Astrocyte of the cerebellum (primary cell): ENCODE results near the gene RNF167.

Experiments used
- DNase-seq: peaks from one replicate; pipeline ENCODE4 v3.0.0-alpha.2; 2011; ENCODE audit warnings: low read depth
- H3K4me3 ChIP-seq: 2 replicates; pipeline ENCODE4 v1.5.1; 2011; ENCODE audit warnings: mild to moderate bottlenecking, low read depth, low read length, moderate library complexity
- CTCF ChIP-seq: IDR thresholded peaks from 2 replicates; pipeline ENCODE4 v1.5.1; 2012; ENCODE audit warnings: low read length, low read depth, moderate library complexity, mild to moderate bottlenecking; ENCODE audit errors: missing control alignments
- in situ Hi-C: cut with HindIII; loops from 2 replicates; pipeline ENCODE4 v1.10.0; 2017; ENCODE audit warnings: low sequenced_read_pairs

Gene RNF167

GRCh38 chr17:4939796-4940554, at the start of gene RNF167, which contains the start of gene SLC25A11:
Gene RNF167, plus strand, starts transcription at chr17:4940268. Its CDS starts 642 bp downstream, at chr17:4940910.
Gene SLC25A11, minus strand, starts transcription at chr17:4940046. Its CDS starts 136 bp downstream, at chr17:4939910.
- DNase-seq: peak; percentile 100
- in situ Hi-C loops: no loop called here

GRCh38 chr17:4891411-4892410, 48.4 kb upstream of the RNF167 start:
- DNase-seq: no peak
- TF ChIP-seq CTCF: no peak
- in situ Hi-C loops: no loop called here
- no peak overlapping the region for H3K4me3 ChIP-seq

More at GRCh38 chr17:4939796-4940554, at the start of gene RNF167, which contains the start of gene SLC25A11:
- TF ChIP-seq CTCF: no peak
- H3K4me3 ChIP-seq: peak within 1 kb of the TSS; percentile 83

GRCh38 chr17:4892499-4893221, 47.4 kb upstream of the RNF167 start:
- DNase-seq: no peak
- TF ChIP-seq CTCF: no peak
- in situ Hi-C loops: no loop called here
- no peak overlapping the region for H3K4me3 ChIP-seq

- in situ Hi-C loops: no loop called here
- no peak for TF ChIP-seq CTCF
- H3K4me3 ChIP-seq: no peak overlapping the region
- DNase-seq: no peak
Observed at GRCh38 chr17:4893272-4893671, 46.8 kb upstream of the RNF167 start.

GRCh38 chr17:4893721-4894560, 46.1 kb upstream of the RNF167 start:
- TF ChIP-seq CTCF: no peak
- in situ Hi-C loops: no loop called here
- H3K4me3 ChIP-seq: no peak overlapping the region
- no peak for DNase-seq
